Keratinocyte (primary cell): ENCODE results near the gene MESP2. TPM values are rescaled to one million over a fixed set of nuclear protein-coding genes. Genes with fewer than 3 reads are reported as not detected.

ENCODE experiments used
- DNase-seq: peaks from one replicate; pipeline ENCODE4 v3.0.0-alpha.2; 2011; ENCODE audit warnings: low read depth, missing footprints, low spot score
- FAIRE-seq: peaks from 2 replicates; lab custom pipeline; 2011; peaks lifted over from hg19 to GRCh38; lab: Jason Lieb, UNC
- H2AFZ ChIP-seq: 2 replicates; pipeline ENCODE4 v1.6.0; 2012; ENCODE audit warnings: low read length, control low read depth, inconsistent platforms; ENCODE audit not compliant: control insufficient read depth
- H3K27ac ChIP-seq: 2 replicates; pipeline ENCODE4 v1.5.1; 2011; ENCODE audit warnings: low read length; ENCODE audit not compliant: control insufficient read depth, insufficient read depth
- H3K27me3 ChIP-seq: 3 replicates; pipeline ENCODE4 v1.6.0; 2011; ENCODE audit warnings: low read length; ENCODE audit not compliant: control insufficient read depth, insufficient read depth; ENCODE audit errors: extremely low read depth
- H3K36me3 ChIP-seq, 2 experiments: 2 replicates in 1 of 2; 3 replicates in 1 of 2; pipeline ENCODE4 v1.5.1; 2011; ENCODE audit warnings: low read length in 2 of 2, mild to moderate bottlenecking in 1 of 2; ENCODE audit not compliant: control insufficient read depth in 2 of 2, insufficient read depth in 2 of 2; ENCODE audit errors: extremely low read depth in 1 of 2
- H3K4me1 ChIP-seq: 3 replicates; pipeline ENCODE4 v1.5.1; 2011; ENCODE audit warnings: low read length; ENCODE audit not compliant: control insufficient read depth, insufficient read depth; ENCODE audit errors: extremely low read depth
- H3K4me2 ChIP-seq: 3 replicates; pipeline ENCODE4 v1.6.0; 2011; ENCODE audit warnings: low read depth, low read length; ENCODE audit not compliant: control insufficient read depth, insufficient read depth; ENCODE audit errors: extremely low read depth
- H3K4me3 ChIP-seq, 3 experiments: fragments of 200-600 bp in 1 of 3; sonication (generic) in 1 of 3; 2 replicates in 2 of 3; 3 replicates in 1 of 3; pipeline ENCODE4 v1.5.1; 2011 to 2016; ENCODE audit warnings: low read length in 3 of 3, mild to moderate bottlenecking in 3 of 3, control low read depth in 2 of 3, inconsistent platforms in 1 of 3, low read depth in 1 of 3, mixed read lengths in 1 of 3, mixed run types in 1 of 3, moderate library complexity in 1 of 3; ENCODE audit not compliant: control insufficient read depth in 2 of 3, insufficient read depth in 2 of 3; ENCODE audit errors: extremely low read depth in 1 of 3
- H3K79me2 ChIP-seq: 2 replicates; pipeline ENCODE4 v1.6.0; 2012; ENCODE audit warnings: low read length; ENCODE audit not compliant: control insufficient read depth, insufficient read depth
- H3K9ac ChIP-seq: 3 replicates; pipeline ENCODE4 v1.6.0; 2011; ENCODE audit warnings: low read length; ENCODE audit not compliant: control insufficient read depth, insufficient read depth; ENCODE audit errors: extremely low read depth
- H3K9me1 ChIP-seq: 3 replicates; pipeline ENCODE4 v1.6.0; 2011; ENCODE audit warnings: low read length; ENCODE audit not compliant: control insufficient read depth, insufficient read depth; ENCODE audit errors: extremely low read depth
- H3K9me3 ChIP-seq: 2 replicates; pipeline ENCODE4 v1.5.1; 2012; ENCODE audit warnings: low read depth, low read length; ENCODE audit not compliant: control insufficient read depth
- H4K20me1 ChIP-seq: 3 replicates; pipeline ENCODE4 v1.6.0; 2011; ENCODE audit warnings: low read length; ENCODE audit not compliant: control insufficient read depth, insufficient read depth; ENCODE audit errors: extremely low read depth
- CTCF ChIP-seq, 3 experiments: IDR thresholded peaks in 1 of 3; conservative IDR thresholded peaks in 1 of 3; optimal IDR thresholded peaks in 1 of 3; 2 replicates in 2 of 3; 3 replicates in 1 of 3; pipeline versions ENCODE3 to v1.5.1; 2011; ENCODE audit warnings: low read length in 3 of 3, mild to moderate bottlenecking in 3 of 3, moderate library complexity in 2 of 3, control low read depth in 1 of 3, inconsistent platforms in 1 of 3; ENCODE audit not compliant: insufficient read depth in 2 of 3; ENCODE audit errors: extremely low read depth in 1 of 3
- EZH2 ChIP-seq: IDR thresholded peaks from one replicate; pipeline ENCODE4 v1.6.1; 2012; ENCODE audit warnings: inconsistent platforms, mild to moderate bottlenecking, low read length, moderate library complexity
- dilution Hi-C: fragments of 300-500 bp; cut with MboI; formaldehyde crosslinking; loops from one replicate; pipeline ENCODE4 v1.7.0; 2020; ENCODE audit warnings: low sequenced_read_pairs; ENCODE audit not compliant: extremely low pct_ligation_motif_present
- polyA plus RNA-seq, 5 experiments: library from polyadenylated mRNA; depleted of rRNA in 3 of 5; stranded (reverse) in 3 of 5; stranded (forward) in 1 of 5; unstranded in 1 of 5; fragments of >200 nt; gene quantifications; 1 replicate in 1 of 5; 2 replicates in 3 of 5; 3 replicates in 1 of 5; pipeline versions ENCODE4 v1.2.1 to v1.2.3, GENCODE V29; 2011 to 2012; ENCODE audit warnings: missing spikeins in 2 of 5, low read depth in 1 of 5, low replicate concordance in 1 of 5

Gene MESP2
- polyA plus RNA-seq, 1 donor (not counting 4 experiments of a cell fraction or from before 2014, with no cell fraction given), result 0.39 TPM

- no peaks in the 10 kb centered on the region for H3K9me3 ChIP-seq
Measured at GRCh38 chr15:89735773-89736172, 40.4 kb upstream of the MESP2 start.

GRCh38 chr15:89740137-89740536, 36.0 kb upstream of the MESP2 start:
- Histone ChIP-seq H4K20me1 (no peaks in the 10 kb centered on the region), H3K4me2 (peak overlapping the region; percentile 52), H3K27ac (no peak overlapping the region), H3K9ac (no peak overlapping the region), H2AFZ (peak overlapping the region; percentile 58), H3K79me2 (no peaks in the 10 kb centered on the region), H3K4me1 (no peaks in the 10 kb centered on the region), H3K9me3 (no peaks in the 10 kb centered on the region), H3K27me3 (no peaks in the 10 kb centered on the region), H3K36me3 (no peaks in the 10 kb centered on the region), H3K9me1 (no peaks in the 10 kb centered on the region), H3K4me3 (no peak overlapping the region)
- dilution Hi-C loops, result no loop called here
- TF ChIP-seq CTCF (optimal IDR thresholded peaks at IDR 0.05 in 1 of 3, IDR thresholded peaks at IDR 0.05 in 1 of 3, conservative IDR thresholded peaks at IDR 0.05 in 1 of 3; ENCODE audit: extremely low read depth in 1 of 3, insufficient read depth in 2 of 3, low read length in 3 of 3) (peak; percentile 80 to 92 (median 91)), EZH2 (no peak)
- DNase-seq, result peak; percentile 52
- FAIRE-seq, result peak; percentile 94

More at GRCh38 chr15:89735773-89736172, 40.4 kb upstream of the MESP2 start:
- Histone ChIP-seq H2AFZ (no peak overlapping the region), H3K4me2 (no peak overlapping the region), H3K4me1 (no peaks in the 10 kb centered on the region), H3K27me3 (peaks cover 3% of the 10 kb centered on the region), H3K9ac (no peak overlapping the region), H3K36me3 (no peaks in the 10 kb centered on the region), H3K27ac (no peak overlapping the region), H3K79me2 (no peaks in the 10 kb centered on the region), H3K9me1 (no peaks in the 10 kb centered on the region), H4K20me1 (no peaks in the 10 kb centered on the region), H3K4me3 (no peak overlapping the region)
- no peak for TF ChIP-seq CTCF (optimal IDR thresholded peaks at IDR 0.05 in 1 of 3, IDR thresholded peaks at IDR 0.05 in 1 of 3, conservative IDR thresholded peaks at IDR 0.05 in 1 of 3; ENCODE audit: extremely low read depth in 1 of 3, insufficient read depth in 2 of 3, low read length in 3 of 3)
- no peak for TF ChIP-seq EZH2
- DNase-seq (no peak), FAIRE-seq (no peak)
- dilution Hi-C loops, result no loop called here
